H1 (cell line): ENCODE results near the gene WDR19. TPM values are rescaled to one million over a fixed set of nuclear protein-coding genes. Genes with fewer than 3 reads are reported as not detected.

Experiments
- CTCF ChIA-PET: fragments of 300-600 bp; sonication (Branson Sonifier 250); formaldehyde crosslinking; loops from one replicate; lab custom pipeline; 2021; ENCODE audit not compliant: partially characterized antibody; lab: Charles Lee
- POLR2A ChIA-PET: fragments of 300-600 bp; sonication (Branson Sonifier 250); formaldehyde crosslinking; loops from one replicate; lab custom pipeline; 2021; ENCODE audit warnings: inconsistent platforms; ENCODE audit not compliant: partially characterized antibody; lab: Charles Lee
- DNase-seq, 2 experiments: peaks; one replicate each; pipeline versions ENCODE4 v3.0.0 to v3.0.0-alpha.2; 2010 to 2022; ENCODE audit warnings: low spot score in 2 of 2, low read depth in 1 of 2, mixed read lengths in 1 of 2
- FAIRE-seq: peaks from 2 replicates; lab custom pipeline; 2011; peaks lifted over from hg19 to GRCh38; lab: Jason Lieb, UNC
- H2AFZ ChIP-seq: 2 replicates; pipeline ENCODE4 v1.8.1; 2012; ENCODE audit warnings: low read length, inconsistent platforms
- H2AK5ac ChIP-seq: 2 replicates; pipeline ENCODE4 v1.6.1; 2013; ENCODE audit warnings: low read depth, low read length
- H2BK120ac ChIP-seq: replicated peaks from 2 replicates; pipeline ENCODE3; 2013; ENCODE audit warnings: low read depth, low read length, inconsistent platforms
- H2BK12ac ChIP-seq: 2 replicates; pipeline ENCODE4 v1.6.1; 2013; ENCODE audit warnings: low read depth, low read length
- H2BK15ac ChIP-seq: 2 replicates; pipeline ENCODE4 v1.6.1; 2013; ENCODE audit warnings: low read length
- H2BK20ac ChIP-seq: 2 replicates; pipeline ENCODE4 v1.6.1; 2013; ENCODE audit warnings: low read length
- H2BK5ac ChIP-seq: 2 replicates; pipeline ENCODE4 v1.6.1; 2013; ENCODE audit warnings: low read depth, low read length
- H3K14ac ChIP-seq: 2 replicates; pipeline ENCODE4 v1.6.1; 2013; ENCODE audit warnings: inconsistent platforms; ENCODE audit not compliant: insufficient read length
- H3K18ac ChIP-seq: 2 replicates; pipeline ENCODE4 v1.6.1; 2013; ENCODE audit warnings: low read length; ENCODE audit errors: extremely low read depth
- H3K23ac ChIP-seq: 2 replicates; pipeline ENCODE4 v1.6.1; 2013; ENCODE audit warnings: inconsistent platforms; ENCODE audit not compliant: insufficient read length
- H3K23me2 ChIP-seq: 2 replicates; pipeline ENCODE4 v1.6.1; 2013; ENCODE audit warnings: low read depth, low read length
- H3K27ac ChIP-seq: 2 replicates; pipeline ENCODE4 v1.6.1; 2011; ENCODE audit warnings: low read depth, low read length, inconsistent platforms
- H3K27me3 ChIP-seq, 4 experiments: replicated peaks in 1 of 4; 1 replicate in 1 of 4; 2 replicates in 3 of 4; pipeline versions ENCODE4 v1.6.1 to v1.8.1; 2011 to 2013; ENCODE audit warnings: low read length in 3 of 4, mild to moderate bottlenecking in 3 of 4, inconsistent platforms in 2 of 4, mixed read lengths in 2 of 4, moderate library complexity in 1 of 4; ENCODE audit not compliant: control insufficient read depth in 3 of 4, insufficient read depth in 3 of 4; ENCODE audit errors: extremely low read depth in 1 of 4
- H3K36me3 ChIP-seq, 4 experiments: 2 replicates each; pipeline versions ENCODE4 v1.6.1 to v1.8.1; 2011 to 2013; ENCODE audit warnings: mild to moderate bottlenecking in 4 of 4, low read length in 3 of 4, moderate library complexity in 2 of 4, control low read depth in 1 of 4, inconsistent platforms in 1 of 4; ENCODE audit not compliant: insufficient read depth in 4 of 4, control insufficient read depth in 2 of 4
- H3K4ac ChIP-seq: replicated peaks from 2 replicates; pipeline ENCODE3; 2013; ENCODE audit warnings: low read length, low read depth, mixed read lengths, inconsistent platforms; ENCODE audit not compliant: insufficient read length
- H3K4me1 ChIP-seq, 4 experiments: replicated peaks in 1 of 4; 1 replicate in 1 of 4; 2 replicates in 3 of 4; pipeline versions ENCODE4 v1.6.1 to v1.8.1; 2011 to 2013; ENCODE audit warnings: low read length in 3 of 4, inconsistent platforms in 2 of 4, mixed read lengths in 1 of 4; ENCODE audit not compliant: insufficient read depth in 4 of 4, control insufficient read depth in 3 of 4
- H3K4me2 ChIP-seq, 2 experiments: 2 replicates each; pipeline versions ENCODE4 v1.6.1 to v1.8.1; 2011 to 2013; ENCODE audit warnings: low read depth in 2 of 2, low read length in 2 of 2, control low read depth in 1 of 2, inconsistent platforms in 1 of 2, mild to moderate bottlenecking in 1 of 2; ENCODE audit not compliant: insufficient read depth in 1 of 2
- H3K4me3 ChIP-seq, 4 experiments: fragments of 200-600, 300-600 bp in 1 of 4; sonication (generic), shearing (Covaris generic), sonication (Bioruptor Twin) in 1 of 4; 2 replicates each; pipeline versions ENCODE4 v1.5.1 to v1.8.1; 2011 to 2016; ENCODE audit warnings: low read length in 4 of 4, low read depth in 3 of 4, control low read depth in 2 of 4, inconsistent platforms in 2 of 4, mild to moderate bottlenecking in 2 of 4, mixed read lengths in 1 of 4, moderate library complexity in 1 of 4; ENCODE audit not compliant: insufficient read depth in 2 of 4; ENCODE audit errors: extremely low read depth in 1 of 4
- H3K56ac ChIP-seq: replicated peaks from 2 replicates; pipeline ENCODE3; 2013; ENCODE audit warnings: low read depth, mild to moderate bottlenecking, mixed read lengths, low read length, inconsistent platforms; ENCODE audit not compliant: insufficient read length
- H3K79me1 ChIP-seq: 2 replicates; pipeline ENCODE4 v1.6.1; 2013; ENCODE audit warnings: low read depth, low read length, control low read depth
- H3K79me2 ChIP-seq, 2 experiments: 2 replicates each; pipeline versions ENCODE4 v1.6.1 to v1.8.1; 2012 to 2013; ENCODE audit warnings: low read length in 2 of 2, mild to moderate bottlenecking in 2 of 2, inconsistent platforms in 1 of 2; ENCODE audit not compliant: insufficient read depth in 2 of 2, control insufficient read depth in 1 of 2
- H3K9ac ChIP-seq, 4 experiments: replicated peaks in 1 of 4; 1 replicate in 1 of 4; 2 replicates in 3 of 4; pipeline versions ENCODE4 v1.6.1 to v1.8.1; 2011 to 2013; ENCODE audit warnings: low read depth in 3 of 4, low read length in 3 of 4, control low read depth in 2 of 4, mild to moderate bottlenecking in 2 of 4, moderate library complexity in 2 of 4, inconsistent platforms in 1 of 4; ENCODE audit errors: extremely low read depth in 1 of 4
- H3K9me3 ChIP-seq, 2 experiments: 2 replicates each; pipeline versions ENCODE4 v1.6.1 to v1.8.1; 2012 to 2013; ENCODE audit warnings: mild to moderate bottlenecking in 2 of 2, moderate library complexity in 2 of 2, control low read depth in 1 of 2, inconsistent platforms in 1 of 2, low read depth in 1 of 2, low read length in 1 of 2, mixed read lengths in 1 of 2; ENCODE audit not compliant: insufficient read depth in 2 of 2
- H4K20me1 ChIP-seq, 2 experiments: replicated peaks in 1 of 2; 2 replicates each; pipeline versions ENCODE3 to v1.8.1; 2011 to 2013; ENCODE audit warnings: inconsistent platforms in 2 of 2, low read length in 2 of 2, mild to moderate bottlenecking in 1 of 2; ENCODE audit not compliant: insufficient read depth in 2 of 2, control insufficient read depth in 1 of 2
- H4K5ac ChIP-seq: 2 replicates; pipeline ENCODE4 v1.6.1; 2013; ENCODE audit warnings: low read length, low read depth, mixed read lengths, inconsistent platforms; ENCODE audit not compliant: insufficient read length
- H4K8ac ChIP-seq: 2 replicates; pipeline ENCODE4 v1.8.0; 2013; ENCODE audit warnings: mild to moderate bottlenecking, moderate library complexity, low read length, inconsistent platforms; ENCODE audit not compliant: insufficient read depth; ENCODE audit errors: extremely low read depth
- H4K91ac ChIP-seq: replicated peaks from 2 replicates; pipeline ENCODE3; 2013; ENCODE audit warnings: low read length, mixed read lengths, inconsistent platforms; ENCODE audit not compliant: insufficient read length
- RNF2 ChIP-seq: fragments of 200-900, 300-1000 bp; sonication (generic); IDR thresholded peaks from 2 replicates; pipeline ENCODE4 v1.7.1; 2016; ENCODE audit warnings: borderline replicate concordance, low read depth, mild to moderate bottlenecking, antibody characterized with exemption, low read length; ENCODE audit not compliant: poor library complexity, severe bottlenecking; ENCODE audit errors: missing control alignments
- TAF7 ChIP-seq: optimal IDR thresholded peaks from 2 replicates; pipeline ENCODE3; 2011; ENCODE audit warnings: low read depth, mild to moderate bottlenecking, inconsistent platforms, low read length, moderate library complexity, borderline replicate concordance
- TEAD4 ChIP-seq: IDR thresholded peaks from 2 replicates; pipeline ENCODE4 v1.6.1; 2012; ENCODE audit warnings: low read depth, low read length, inconsistent platforms, mixed read lengths
- WGBS, 2 experiments: shearing (Covaris generic) in 1 of 2; methylation state at CpG; one replicate each; pipeline versions ENCODE4 v1.1.6 to v1.1.7; 2013 to 2015; ENCODE audit warnings: low lambda C conversion rate in 2 of 2, mixed read lengths in 2 of 2, inconsistent platforms in 1 of 2, low coverage in 1 of 2, missing lambda C conversion rate in 1 of 2; ENCODE audit not compliant: insufficient replicate concordance in 2 of 2, insufficient coverage in 1 of 2, insufficient read length in 1 of 2; ENCODE audit errors: extremely low coverage in 1 of 2, missing lambda C conversion rate in 1 of 2; 5-methylcytosine and 5-hydroxymethylcytosine counted together
- polyA plus RNA-seq, 7 experiments: library from polyadenylated mRNA; depleted of rRNA in 3 of 7; stranded (reverse) in 5 of 7; unstranded in 2 of 7; fragments of >200 nt in 5 of 7; fragments of 200-250 nt in 2 of 7; gene quantifications; 1 replicate in 5 of 7; 2 replicates in 1 of 7; 4 replicates in 1 of 7; pipeline versions ENCODE4 v1.2.1 to v1.2.3, GENCODE V29; 2011 to 2013; ENCODE audit warnings: missing spikeins in 2 of 7, mixed read lengths in 2 of 7
- total RNA-seq: library from RNA; stranded (reverse); fragmentation: NEBNext Ultra II Directional; extraction: Animal tissue kit (Norgen Biotek cat#: 25700); gene quantifications from 2 replicates; pipeline ENCODE4 v1.2.1, GENCODE V29; 2021

WDR19 gene
- total and polyA plus RNA-seq, 2 of the 8 experiments (the other 6 are each of a cell fraction or from before 2014, with no cell fraction given) = 22.2 to 23.3 TPM

DNA sequence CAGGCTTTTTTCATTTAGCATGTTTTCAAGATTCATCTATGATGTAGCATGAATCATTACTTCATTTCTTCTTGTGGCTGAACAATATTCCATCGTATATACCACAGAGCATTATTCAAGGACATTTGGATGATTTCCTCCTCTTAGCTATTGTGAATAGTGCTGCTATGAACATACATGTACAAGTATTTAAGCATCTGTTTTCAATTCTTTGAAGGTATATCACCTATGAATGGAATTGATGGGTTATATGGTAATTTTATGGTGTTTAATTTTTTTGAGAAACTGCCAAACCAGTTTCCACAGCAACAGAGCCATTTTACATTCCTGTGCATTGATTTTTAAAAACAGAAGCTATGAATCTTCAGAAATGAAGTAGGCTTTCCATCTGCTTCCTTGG, 36.1 kb upstream of the WDR19 start:
- H4K91ac ChIP-seq = no peak overlapping the region
- H3K4me3 ChIP-seq = no peak overlapping the region
- H2AFZ ChIP-seq = no peak overlapping the region
- 92% methylated on average over 1 of the region's 1 CpG; no CpG with 5 or more reads in 1 of the 2 experiments for WGBS, 2 experiments
- H2AK5ac ChIP-seq = no peak overlapping the region
- no peaks in the 10 kb centered on the region for H4K20me1 ChIP-seq
- no peak overlapping the region for H3K27ac ChIP-seq
- no peaks in the 10 kb centered on the region for H3K27me3 ChIP-seq
- H3K36me3 ChIP-seq = no peaks in the 10 kb centered on the region
- H3K23me2 ChIP-seq = no peaks in the 10 kb centered on the region; the same call in 1 of the 2 replicates
- no peaks in the 10 kb centered on the region for H3K79me2 ChIP-seq
- H4K5ac ChIP-seq = no peak overlapping the region
- ChIA-PET POLR2A (no interaction called here), CTCF (interaction anchor here (0.9 kb wide), 1 partner anchor 11 kb away, joined by 3 read pairs; no protein-coding TSS in a partner anchor)
- no peak overlapping the region for H2BK120ac ChIP-seq
- no peak overlapping the region for H3K9ac ChIP-seq
- H2BK5ac ChIP-seq = no peak overlapping the region
- no peak overlapping the region for H4K8ac ChIP-seq
- H2BK15ac ChIP-seq = no peak overlapping the region
- H3K18ac ChIP-seq = no peak overlapping the region
- no peaks in the 10 kb centered on the region for H3K9me3 ChIP-seq
- no peaks in the 10 kb centered on the region for H3K4me1 ChIP-seq
- DNase-seq = no peak
- H3K4me2 ChIP-seq = no peak overlapping the region
- no peak overlapping the region for H2BK20ac ChIP-seq
- no peak overlapping the region for H3K14ac ChIP-seq
- no peak overlapping the region for H2BK12ac ChIP-seq
- no peak for FAIRE-seq
- no peak overlapping the region for H3K23ac ChIP-seq
- H3K79me1 ChIP-seq = no peaks in the 10 kb centered on the region
- no peak overlapping the region for H3K56ac ChIP-seq
- H3K4ac ChIP-seq = no peak overlapping the region
- TF ChIP-seq RNF2 = no peak
- TF ChIP-seq TAF7 = no peak
- TF ChIP-seq TEAD4 = no peak
